Activated CD8-positive, alpha-beta T cell treated with anti-CD3 and anti-CD28 coated beads, Interleukin-2, amount 10 ng/mL, durations not matched to agents 7 days and 5 days (primary cell): ENCODE measurements around the gene ATP4A. TPM values are rescaled to one million over a fixed set of nuclear protein-coding genes. Genes with fewer than 3 reads are reported as not detected.

Experiments used
- ATAC-seq: fragments of 150-1000 bp; cut with Tn5 transposase; one replicate; pipeline ENCODE4 v1.10.0; 2021; ENCODE audit warnings: moderate library complexity
- CTCF ChIA-PET: fragments of 350-600 bp; sonication (Branson Sonifier 250); formaldehyde crosslinking; loops from one replicate; lab custom pipeline; 2021; ENCODE audit warnings: antibody characterized with exemption; lab: Charles Lee
- POLR2A ChIA-PET: fragments of 350-600 bp; sonication (Branson Sonifier 250); formaldehyde crosslinking; loops from one replicate; lab custom pipeline; 2021; ENCODE audit warnings: antibody characterized with exemption; lab: Charles Lee
- DNase-seq: peaks from one replicate; pipeline ENCODE4 v3.0.0-alpha.2; 2020
- H3K27ac Mint-ChIP-seq: one replicate; pipeline ENCODE4 v1.8.0; 2021; ENCODE audit warnings: mild to moderate bottlenecking, mixed read lengths
- H3K27me3 Mint-ChIP-seq: one replicate; pipeline ENCODE4 v1.8.0; 2021; ENCODE audit warnings: low read depth, mixed read lengths
- H3K36me3 Mint-ChIP-seq: one replicate; pipeline ENCODE4 v1.8.0; 2021; ENCODE audit warnings: low read depth, mixed read lengths
- H3K4me1 Mint-ChIP-seq: one replicate; pipeline ENCODE4 v1.8.0; 2021; ENCODE audit warnings: low read depth, mixed read lengths
- H3K4me3 Mint-ChIP-seq: one replicate; pipeline ENCODE4 v1.8.0; 2021; ENCODE audit warnings: mild to moderate bottlenecking, mixed read lengths
- H3K9me3 Mint-ChIP-seq: one replicate; pipeline ENCODE4 v1.8.0; 2022; ENCODE audit warnings: mixed read lengths; ENCODE audit not compliant: insufficient read depth
- total RNA-seq, 2 experiments: library from RNA; stranded (reverse); gene quantifications; one replicate each; pipeline ENCODE4 v1.2.3, GENCODE V29; 2021

The ATP4A gene
- total RNA-seq, 2 experiments from 2014 or later, result not detected

GRCh38 chr19:35545855-35546381, 17.5 kb downstream of the ATP4A start:
- Mint-ChIP-seq H3K4me3 (peak overlapping the region; percentile 93), H3K9me3 (no peaks in the 10 kb centered on the region), H3K36me3 (peaks cover 12% of the 10 kb centered on the region), H3K27me3 (no peaks in the 10 kb centered on the region), H3K27ac (peak overlapping the region; percentile 91), H3K4me1 (peaks cover 30% of the 10 kb centered on the region)
- DNase-seq (peak; percentile 65), ATAC-seq (peak; percentile 66)
- ChIA-PET POLR2A (no interaction called here), CTCF (no interaction called here)

DNA sequence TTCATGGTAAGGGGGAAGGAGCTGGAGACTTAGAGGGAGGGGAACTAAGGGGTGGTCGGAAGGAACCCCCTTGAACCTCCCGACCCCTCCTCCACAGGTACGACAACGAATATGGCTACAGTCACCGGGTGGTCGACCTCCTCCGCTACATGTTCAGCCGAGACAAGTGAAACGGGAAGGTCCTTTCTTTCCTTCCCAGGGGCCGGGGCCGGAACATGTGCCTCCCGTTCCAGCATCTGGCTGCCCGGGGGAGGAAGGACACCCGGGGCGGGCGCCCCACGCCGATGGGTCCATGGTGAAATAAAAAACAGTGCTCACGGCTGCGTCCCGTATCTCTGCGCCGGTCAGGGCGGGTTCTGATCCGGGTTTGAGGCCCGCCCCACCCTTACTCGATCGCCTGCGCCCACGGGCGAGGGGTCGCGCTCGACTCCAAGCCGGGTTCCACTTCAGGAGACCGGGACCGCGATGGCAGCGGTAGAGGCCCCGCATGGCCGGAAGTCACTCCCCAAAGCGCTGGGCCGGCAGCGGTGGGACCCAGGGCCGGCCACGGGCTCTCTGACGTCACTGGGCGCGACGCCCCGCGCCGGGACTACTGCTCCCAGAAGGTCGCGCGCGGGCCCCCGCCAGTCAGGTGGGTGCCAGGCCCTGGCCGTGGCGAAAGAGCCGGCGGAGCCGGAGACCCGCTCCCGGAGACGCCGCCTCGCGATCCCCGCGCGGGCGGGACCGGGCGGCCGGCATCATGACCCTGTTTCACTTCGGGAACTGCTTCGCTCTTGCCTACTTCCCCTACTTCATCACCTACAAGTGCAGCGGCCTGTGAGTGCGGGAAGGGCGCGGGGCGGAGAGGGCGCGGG, 18.2 kb downstream of the ATP4A start, which contains the start of gene TMEM147:
TMEM147 (plus strand) TSS at position 626 of the 854 bp plus-strand sequence; CDS start at position 740, 114 bp downstream.
- DNase-seq (peak; percentile 89), ATAC-seq (peak; percentile 92)
- POLR2A ChIA-PET, result no interaction called here
- H3K27me3 Mint-ChIP-seq, result no peaks in the 10 kb centered on the region
- H3K4me1 Mint-ChIP-seq, result peaks cover 34% of the 10 kb centered on the region
- peaks cover 12% of the 10 kb centered on the region for H3K36me3 Mint-ChIP-seq
- CTCF ChIA-PET, result interaction anchor here (1.1 to 2.1 kb wide), 2 partner anchors 35 to 50 kb away, joined by 3 to 7 read pairs; no protein-coding TSS in a partner anchor
- H3K27ac Mint-ChIP-seq, result peak within 1 kb of the TSS; percentile 91
- H3K9me3 Mint-ChIP-seq, result no peaks in the 10 kb centered on the region
- H3K4me3 Mint-ChIP-seq, result peak within 1 kb of the TSS; percentile 93

DNA sequence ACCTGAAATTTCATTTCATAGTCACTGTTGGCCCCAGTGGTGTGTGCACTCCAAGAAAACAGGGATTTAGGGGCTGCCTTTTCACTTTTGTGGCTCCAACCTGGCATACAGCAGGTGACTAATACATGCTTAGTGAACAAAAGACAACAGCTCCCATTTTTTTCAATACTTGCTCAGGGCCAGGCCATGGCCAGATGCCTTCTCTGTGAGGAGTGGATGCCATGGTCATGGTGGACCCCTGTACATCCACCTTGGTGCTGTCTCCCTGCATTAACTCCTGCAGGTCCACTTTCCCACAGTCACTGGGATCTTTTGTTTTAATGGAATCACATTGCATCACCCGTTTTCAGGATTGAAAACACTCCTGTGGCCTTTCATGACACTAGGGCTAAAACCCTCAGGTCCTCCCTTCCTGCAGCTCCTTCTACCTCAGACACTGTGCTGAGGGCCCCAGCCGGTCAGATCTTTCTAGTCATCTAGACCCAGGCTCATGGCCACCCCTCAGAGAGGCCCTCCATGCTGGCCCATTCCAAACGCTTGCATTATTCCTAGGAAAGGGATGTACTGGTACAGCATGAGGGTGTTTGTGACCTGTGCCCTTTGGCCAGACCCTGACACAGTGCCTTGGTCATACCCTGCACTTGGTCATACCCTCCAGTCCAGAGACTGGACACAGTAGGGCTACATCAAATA, 19.2 kb downstream of the ATP4A start:
- DNase-seq (no peak), ATAC-seq (no peak)
- H3K27me3 Mint-ChIP-seq, result no peaks in the 10 kb centered on the region
- peaks cover 43% of the 10 kb centered on the region for H3K4me1 Mint-ChIP-seq
- POLR2A ChIA-PET, result no interaction called here
- peaks cover 12% of the 10 kb centered on the region for H3K36me3 Mint-ChIP-seq
- peak overlapping the region; percentile 93 for H3K4me3 Mint-ChIP-seq
- no peaks in the 10 kb centered on the region for H3K9me3 Mint-ChIP-seq
- peak overlapping the region; percentile 90 for H3K27ac Mint-ChIP-seq
- CTCF ChIA-PET, result interaction anchor here (0.6 to 2.1 kb wide), 3 partner anchors 29 to 49 kb away, joined by 3 to 7 read pairs (median 3); no protein-coding TSS in a partner anchor

- Mint-ChIP-seq H3K4me3 (no peak overlapping the region), H3K27me3 (no peaks in the 10 kb centered on the region), H3K27ac (no peak overlapping the region), H3K36me3 (peaks cover 12% of the 10 kb centered on the region), H3K9me3 (no peaks in the 10 kb centered on the region), H3K4me1 (peaks cover 43% of the 10 kb centered on the region)
- ATAC-seq (no peak), DNase-seq (no peak)
- ChIA-PET POLR2A (no interaction called here), CTCF (interaction anchor here (0.6 to 2.1 kb wide), 3 partner anchors 28 to 48 kb away, joined by 3 to 7 read pairs (median 3); no protein-coding TSS in a partner anchor)
Measured at GRCh38 chr19:35543280-35544109, 20.0 kb downstream of the ATP4A start.

GRCh38 chr19:35542209-35542608, 21.2 kb downstream of the ATP4A start:
- no peaks in the 10 kb centered on the region for H3K9me3 Mint-ChIP-seq
- H3K4me3 Mint-ChIP-seq, result no peak overlapping the region
- CTCF ChIA-PET, result no interaction called here
- ATAC-seq, result no peak
- POLR2A ChIA-PET, result no interaction called here
- peaks cover 12% of the 10 kb centered on the region for H3K36me3 Mint-ChIP-seq
- no peak for DNase-seq
- H3K4me1 Mint-ChIP-seq, result peaks cover 43% of the 10 kb centered on the region
- no peak overlapping the region for H3K27ac Mint-ChIP-seq
- no peaks in the 10 kb centered on the region for H3K27me3 Mint-ChIP-seq

GRCh38 chr19:35540356-35540927, 23.0 kb downstream of the ATP4A start:
- Mint-ChIP-seq H3K27me3 (no peaks in the 10 kb centered on the region), H3K4me3 (no peak overlapping the region), H3K27ac (no peak overlapping the region), H3K36me3 (peaks cover 12% of the 10 kb centered on the region), H3K4me1 (peaks cover 41% of the 10 kb centered on the region), H3K9me3 (no peaks in the 10 kb centered on the region)
- ChIA-PET POLR2A (no interaction called here), CTCF (interaction anchor here (1.3 kb wide), 1 partner anchor 30 kb away, joined by 4 read pairs; no protein-coding TSS in a partner anchor)
- ATAC-seq (no peak), DNase-seq (no peak)

- Mint-ChIP-seq H3K27ac (peak overlapping the region; percentile 44), H3K27me3 (peaks cover 3% of the 10 kb centered on the region), H3K9me3 (no peaks in the 10 kb centered on the region), H3K4me1 (peaks cover 44% of the 10 kb centered on the region), H3K36me3 (peaks cover 11% of the 10 kb centered on the region), H3K4me3 (no peak overlapping the region)
- no peak for DNase-seq
- ChIA-PET POLR2A (no interaction called here), CTCF (interaction anchor here (1.3 kb wide), 1 partner anchor 30 kb away, joined by 4 read pairs; no protein-coding TSS in a partner anchor)
- no peak for ATAC-seq
Measured at GRCh38 chr19:35539850-35540249, 23.6 kb downstream of the ATP4A start.

- no peak overlapping the region for H3K27ac Mint-ChIP-seq
- peaks cover 42% of the 10 kb centered on the region for H3K4me1 Mint-ChIP-seq
- H3K27me3 Mint-ChIP-seq, result peaks cover 4% of the 10 kb centered on the region
- no peaks in the 10 kb centered on the region for H3K9me3 Mint-ChIP-seq
- ATAC-seq (no peak), DNase-seq (no peak)
- H3K4me3 Mint-ChIP-seq, result no peak overlapping the region
- CTCF ChIA-PET, result interaction anchor here (1.3 kb wide), 1 partner anchor 29 kb away, joined by 4 read pairs; no protein-coding TSS in a partner anchor
- peaks cover 8% of the 10 kb centered on the region for H3K36me3 Mint-ChIP-seq
- POLR2A ChIA-PET, result no interaction called here
Measured at GRCh38 chr19:35539314-35539713, 24.1 kb downstream of the ATP4A start.

DNA sequence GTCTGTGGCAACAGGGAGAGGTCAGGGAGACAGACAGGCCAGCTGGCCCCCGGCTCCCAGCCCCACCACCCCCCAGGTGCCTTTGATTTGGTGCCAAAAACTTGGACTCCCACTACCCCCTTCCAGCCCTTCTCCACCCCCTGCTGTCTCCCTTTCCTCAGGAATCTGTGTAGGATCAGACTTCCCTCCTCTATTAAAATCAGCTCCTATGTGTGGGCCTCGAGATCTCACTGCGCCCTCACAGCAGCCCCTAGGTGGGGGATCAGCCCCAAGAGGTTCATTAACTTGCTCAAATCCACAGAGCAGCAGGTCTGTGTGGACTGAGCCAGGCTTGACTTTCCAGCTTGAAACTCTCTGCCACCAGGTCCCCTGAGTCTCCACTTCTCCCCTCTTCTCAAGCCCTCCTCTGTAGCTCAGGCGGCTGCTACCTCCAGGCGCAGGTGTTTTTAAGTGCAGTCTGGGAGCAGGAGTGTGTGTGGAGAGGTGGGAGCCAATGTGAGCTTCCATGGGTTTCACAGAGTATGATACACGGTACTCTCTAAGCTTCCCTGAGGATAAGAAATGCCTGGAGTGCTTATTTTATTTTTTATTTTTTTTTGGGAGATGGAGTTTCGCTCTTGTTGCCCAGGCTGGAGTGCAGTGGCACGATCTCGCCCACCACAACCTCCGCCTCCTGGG, 28.5 kb downstream of the ATP4A start:
- H3K27me3 Mint-ChIP-seq, result peaks cover 23% of the 10 kb centered on the region
- ATAC-seq (no peak), DNase-seq (no peak)
- H3K36me3 Mint-ChIP-seq, result no peaks in the 10 kb centered on the region
- ChIA-PET CTCF (interaction anchor here (1.1 to 2.8 kb wide), 2 partner anchors 13 to 24 kb away, joined by 4 to 14 read pairs; no protein-coding TSS in a partner anchor), POLR2A (no interaction called here)
- no peaks in the 10 kb centered on the region for H3K9me3 Mint-ChIP-seq
- H3K4me1 Mint-ChIP-seq, result peaks cover 44% of the 10 kb centered on the region
- no peak overlapping the region for H3K27ac Mint-ChIP-seq
- H3K4me3 Mint-ChIP-seq, result no peak overlapping the region

DNA sequence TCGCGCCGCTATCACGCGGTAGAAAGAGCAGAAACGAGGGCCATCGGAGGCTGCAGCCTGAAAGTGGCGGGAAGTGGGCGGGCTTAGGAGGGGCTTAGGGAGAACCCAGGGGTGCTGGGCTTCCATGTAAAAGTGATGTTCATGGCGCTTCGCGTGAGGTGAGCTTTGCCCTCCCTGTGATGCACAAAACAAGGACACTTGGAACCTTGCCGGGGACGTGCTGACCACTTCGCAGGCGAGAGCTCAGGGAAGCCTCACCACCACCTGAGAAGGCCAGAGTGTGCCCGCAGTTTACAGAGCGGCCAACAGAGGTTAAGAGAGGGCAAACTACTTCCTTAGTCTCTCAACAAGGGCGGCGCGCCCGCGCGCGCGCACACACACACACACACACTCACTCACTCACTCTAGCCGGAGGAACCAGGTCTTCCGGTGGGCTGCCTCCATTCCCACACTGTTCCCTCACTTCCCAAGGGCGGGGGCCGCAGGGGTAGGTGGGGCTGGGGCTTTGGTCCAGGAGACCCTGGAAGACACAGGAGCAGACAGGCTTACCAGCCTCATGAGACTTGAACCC, 29.6 kb downstream of the ATP4A start:
- Mint-ChIP-seq H3K4me1 (peaks cover 41% of the 10 kb centered on the region), H3K27me3 (peaks cover 30% of the 10 kb centered on the region), H3K27ac (peak overlapping the region; percentile 86), H3K9me3 (no peaks in the 10 kb centered on the region), H3K4me3 (peak overlapping the region; percentile 60), H3K36me3 (no peaks in the 10 kb centered on the region)
- ATAC-seq (peak; percentile 90), DNase-seq (peak; percentile 71)
- ChIA-PET CTCF (interaction anchor here (2.8 kb wide), 1 partner anchor 23 kb away, joined by 14 read pairs; no protein-coding TSS in a partner anchor), POLR2A (interaction anchor here (0.7 kb wide), 1 partner anchor 25 kb away, joined by 3 read pairs; no protein-coding TSS in a partner anchor)
